GM19468 (cell line): Measurements from ENCODE around the gene AP4B1.

Experiments
- ATAC-seq: cut with Tn5 transposase; IDR thresholded peaks from one replicate; pipeline ENCODE4 v1.9.1; 2021; ENCODE audit warnings: mild to moderate bottlenecking, moderate library complexity, moderate number of reproducible peaks; ENCODE audit not compliant: unreplicated experiment; ENCODE audit errors: extremely low read depth

The AP4B1 gene

DNA sequence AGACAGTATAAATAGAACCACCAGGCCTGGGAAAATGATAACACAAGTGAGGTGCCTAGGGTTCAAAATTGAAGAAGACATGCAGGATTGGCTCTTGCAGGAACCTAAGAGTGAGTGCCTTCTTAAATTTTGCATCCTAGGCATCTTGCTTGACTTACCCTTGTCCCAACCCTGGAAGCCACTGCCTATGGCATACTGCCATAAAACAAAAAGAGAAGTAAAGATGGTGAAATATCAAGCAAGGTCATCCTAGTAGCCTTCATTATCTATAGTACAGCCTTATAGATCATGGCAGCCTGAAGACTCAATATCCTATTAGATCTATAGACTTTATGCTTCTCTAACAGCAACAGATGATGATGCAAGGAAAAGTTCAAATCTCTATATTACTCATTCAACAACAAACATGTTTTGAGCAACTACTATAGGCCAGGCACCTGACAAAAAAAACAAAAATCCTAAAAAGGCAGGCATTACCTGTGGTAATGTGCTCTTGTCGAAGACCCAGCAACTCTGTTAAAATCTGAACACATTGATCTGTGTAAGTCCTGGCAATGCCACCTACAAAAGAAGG is 6.3 kb downstream of the AP4B1 start:
- no peak for ATAC-seq

GRCh38 chr1:113895961-113896360 is 8.6 kb downstream of the AP4B1 start:
- ATAC-seq: no peak

DNA sequence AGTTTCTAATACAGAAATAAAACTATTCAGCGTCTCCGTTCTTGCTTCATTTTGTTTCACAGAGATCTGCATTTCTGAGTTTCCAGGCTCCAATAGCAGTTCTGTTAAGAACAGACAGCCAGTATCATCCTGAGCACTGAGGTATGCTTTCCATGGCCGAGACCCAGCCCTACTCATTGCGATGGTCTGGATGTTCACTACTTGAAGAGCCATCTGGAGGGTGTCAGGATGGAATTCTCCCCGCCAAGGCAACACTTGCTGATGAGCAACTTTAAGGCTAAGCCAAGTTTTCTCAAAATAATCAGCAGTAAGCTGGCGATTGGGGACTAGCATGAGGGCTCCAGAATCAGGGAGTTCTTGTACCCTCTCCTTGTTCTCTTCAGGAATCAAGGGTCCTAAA is 9.5 kb downstream of the AP4B1 start:
- no peak for ATAC-seq

GRCh38 chr1:113893267-113893666 is 11.3 kb downstream of the AP4B1 start:
- no peak for ATAC-seq

DNA sequence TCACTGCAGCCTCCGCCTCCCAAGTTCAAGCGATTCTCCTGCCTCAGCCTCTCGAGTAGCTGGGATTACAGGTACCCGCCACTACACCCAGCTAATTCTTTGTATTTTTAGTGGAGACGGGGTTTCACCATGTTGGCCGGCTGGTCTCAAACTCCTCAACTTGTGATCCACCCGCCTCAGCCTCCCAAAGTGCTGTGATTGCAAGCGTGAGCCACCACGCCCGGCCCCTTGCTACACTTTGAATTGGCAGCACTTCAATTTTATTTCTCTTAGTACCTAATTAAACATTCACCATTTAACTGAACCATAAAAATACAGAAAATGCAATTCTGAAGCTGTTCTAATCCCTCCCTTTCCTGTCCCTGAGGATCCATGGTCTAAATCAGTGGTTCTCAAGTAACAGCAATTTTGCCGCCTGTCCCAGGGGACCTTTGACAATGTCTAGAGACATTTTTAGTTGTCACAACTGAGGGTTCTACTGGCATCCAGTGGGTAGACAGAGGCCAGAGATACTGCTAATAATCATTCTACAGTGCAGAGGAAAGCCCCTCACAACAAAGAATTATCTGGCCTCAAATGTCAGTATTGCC is 12.9 kb downstream of the AP4B1 start:
- no peak for ATAC-seq

DNA sequence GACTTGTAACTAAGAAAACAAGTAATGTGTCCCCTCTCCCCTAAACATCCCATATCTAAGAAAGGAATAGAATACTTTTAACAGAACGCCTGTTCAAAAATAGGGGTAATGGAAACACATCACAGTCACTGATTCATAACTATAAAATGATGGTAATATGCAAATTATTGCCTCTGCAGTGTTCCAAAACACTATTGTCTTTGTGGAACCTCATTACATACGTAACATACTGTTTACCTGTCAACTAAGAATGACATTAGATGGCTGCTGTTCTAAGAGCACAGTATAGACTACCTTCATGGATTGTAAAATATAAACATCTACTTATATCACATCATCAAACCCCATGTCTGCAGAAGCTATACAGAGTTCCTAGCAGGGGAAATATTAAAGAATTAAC is 13.8 kb downstream of the AP4B1 start:
- no peak for ATAC-seq

- no peak for ATAC-seq
These were observed 17.0 kb downstream of the AP4B1 start, which contains the start of gene BCL2L15 for GRCh38 chr1:113887402-113888175. TSS of gene BCL2L15 (minus strand) at chr1:113887581. CDS start at chr1:113887375, 206 bp downstream.

DNA sequence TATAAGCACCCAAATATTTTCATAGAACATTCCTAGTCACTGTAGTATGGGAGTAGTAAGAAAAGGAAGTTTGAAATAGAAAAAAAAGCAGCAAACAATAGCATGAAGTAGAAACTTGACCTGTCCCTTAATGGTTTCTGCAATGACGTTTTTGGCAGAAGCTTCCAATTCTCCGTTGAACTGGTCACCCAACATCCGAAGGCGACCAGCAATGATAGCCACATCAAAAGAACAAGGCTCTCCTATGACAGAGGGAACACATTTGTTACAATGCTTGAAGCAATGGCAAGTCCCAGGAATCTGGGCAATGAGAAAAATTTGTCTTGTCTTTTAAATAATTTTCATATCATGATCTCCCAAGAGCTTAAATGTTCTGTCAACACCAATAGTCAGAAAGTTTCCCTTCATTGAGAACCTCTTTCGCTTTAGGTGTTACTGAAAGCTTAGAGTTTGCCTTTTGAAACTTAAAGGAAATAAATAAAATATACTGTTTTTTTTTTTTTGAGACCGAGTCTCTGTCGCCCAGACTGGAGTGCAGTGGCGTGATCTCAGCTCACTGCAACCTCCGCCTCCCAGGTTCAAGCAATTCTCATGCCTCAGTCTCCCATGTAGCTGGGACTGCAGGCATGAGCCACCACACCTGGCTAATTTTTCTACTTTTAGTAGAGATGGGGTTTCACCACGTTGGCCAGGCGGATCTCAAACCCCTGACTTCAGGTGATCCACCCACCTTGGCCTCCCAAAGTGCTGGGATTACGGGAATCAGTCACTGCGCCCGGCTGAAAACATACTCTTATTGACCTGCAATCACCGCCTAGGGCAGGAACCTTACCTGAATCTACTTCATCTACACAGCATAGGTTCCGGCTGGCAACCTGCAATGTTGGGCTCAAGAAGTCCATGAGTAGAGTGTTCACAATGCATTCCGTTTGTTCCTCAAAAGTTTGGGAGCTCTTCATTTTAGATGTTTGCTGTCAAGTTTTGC is 17.9 kb downstream of the AP4B1 start:
- ATAC-seq: no peak

DNA sequence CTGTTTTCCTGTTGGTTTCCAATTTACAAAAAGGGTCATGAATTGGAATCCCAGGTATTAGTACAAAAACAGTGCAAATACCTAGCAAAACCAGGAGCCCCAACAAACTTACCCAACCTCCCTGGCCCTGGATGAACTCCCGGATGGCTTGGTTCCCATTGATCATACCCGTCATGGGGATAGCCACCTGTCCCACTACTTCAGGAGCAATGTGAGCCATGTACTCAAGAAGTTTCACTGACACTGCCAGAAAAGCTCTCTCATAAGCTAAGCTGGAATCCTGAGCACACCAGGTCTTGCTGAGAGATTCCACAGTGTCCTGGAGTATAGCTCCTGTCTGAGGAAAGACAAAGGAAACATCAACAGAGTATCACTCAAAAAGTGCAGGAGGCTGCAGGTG is 22.9 kb downstream of the AP4B1 start:
- ATAC-seq: no peak

DNA sequence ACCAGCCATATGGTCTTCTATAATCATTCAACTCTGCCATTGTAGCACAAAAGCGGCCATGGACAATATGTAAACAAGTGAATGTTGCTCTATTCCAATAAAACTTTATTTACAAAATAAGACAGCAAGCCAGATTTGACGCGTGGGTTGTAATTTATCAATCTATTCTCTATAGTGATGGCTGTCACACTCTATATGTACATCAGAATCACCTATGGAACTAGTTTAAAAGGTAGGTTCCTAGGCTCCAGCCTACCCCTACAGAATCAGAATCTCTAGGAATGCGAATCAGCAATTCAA is 24.9 kb downstream of the AP4B1 start:
- no peak for ATAC-seq

- ATAC-seq: no peak
These were observed 28.4 kb downstream of the AP4B1 start for GRCh38 chr1:113876176-113876575.

DNA sequence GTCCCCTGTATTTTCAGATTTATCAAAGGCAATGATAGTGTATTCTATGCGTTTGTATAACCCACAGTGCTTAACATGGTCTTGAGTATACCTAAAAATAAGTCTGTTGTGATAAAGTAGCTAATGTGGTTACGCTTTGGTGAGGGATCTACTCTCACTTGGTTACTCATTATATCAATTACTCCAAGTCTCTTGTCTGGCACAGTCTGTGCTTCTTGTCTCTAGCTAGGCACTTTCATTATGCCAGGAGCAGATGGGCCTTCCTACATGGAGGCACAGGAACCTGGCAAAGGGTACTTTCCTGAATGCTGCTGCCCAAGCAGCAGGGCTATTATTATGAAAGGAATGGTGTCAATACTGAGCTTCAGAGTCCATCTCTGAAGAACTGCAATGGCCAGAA is 28.9 kb downstream of the AP4B1 start:
- peak; percentile 37 for ATAC-seq

DNA sequence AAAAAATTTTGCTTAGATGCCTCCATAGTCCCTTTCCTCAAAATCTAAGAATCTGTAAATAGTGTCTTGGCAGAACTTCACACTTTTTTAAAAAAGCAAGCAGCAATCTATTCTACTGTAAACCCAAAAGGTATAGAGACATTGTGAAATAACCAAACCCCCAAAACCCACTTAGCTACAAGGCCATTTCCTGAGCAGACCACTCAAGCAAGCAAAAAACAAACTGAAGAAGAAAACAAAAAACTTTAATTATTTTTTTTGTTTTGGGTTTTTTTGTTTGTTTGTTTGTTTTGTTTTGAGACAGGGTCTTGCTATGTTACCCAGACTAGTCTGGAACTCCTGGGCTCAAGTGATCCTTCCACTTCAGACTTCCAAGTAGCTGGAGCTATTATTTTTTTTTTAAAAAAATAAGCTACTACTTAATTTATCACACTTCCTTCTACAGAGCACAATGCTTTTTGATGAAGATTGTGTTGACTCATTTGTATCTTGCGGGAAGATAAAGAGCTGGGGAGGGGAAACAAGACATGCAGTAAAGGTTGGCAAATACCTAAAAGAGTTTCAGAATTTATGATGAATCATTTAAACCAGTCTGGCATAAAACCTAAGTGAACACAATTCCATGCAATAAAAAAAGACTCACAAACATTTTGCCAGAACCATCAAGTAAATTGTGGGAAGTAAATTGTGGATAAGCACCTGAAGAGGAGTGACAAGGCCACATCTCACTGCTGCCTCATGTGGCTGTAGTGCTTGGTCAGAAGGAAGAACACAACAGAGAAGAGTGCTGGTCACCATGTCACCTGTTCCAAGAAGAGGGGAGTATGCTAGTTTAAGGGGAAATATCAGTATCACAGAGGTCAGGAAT is 30.4 kb downstream of the AP4B1 start:
- ATAC-seq: no peak

DNA sequence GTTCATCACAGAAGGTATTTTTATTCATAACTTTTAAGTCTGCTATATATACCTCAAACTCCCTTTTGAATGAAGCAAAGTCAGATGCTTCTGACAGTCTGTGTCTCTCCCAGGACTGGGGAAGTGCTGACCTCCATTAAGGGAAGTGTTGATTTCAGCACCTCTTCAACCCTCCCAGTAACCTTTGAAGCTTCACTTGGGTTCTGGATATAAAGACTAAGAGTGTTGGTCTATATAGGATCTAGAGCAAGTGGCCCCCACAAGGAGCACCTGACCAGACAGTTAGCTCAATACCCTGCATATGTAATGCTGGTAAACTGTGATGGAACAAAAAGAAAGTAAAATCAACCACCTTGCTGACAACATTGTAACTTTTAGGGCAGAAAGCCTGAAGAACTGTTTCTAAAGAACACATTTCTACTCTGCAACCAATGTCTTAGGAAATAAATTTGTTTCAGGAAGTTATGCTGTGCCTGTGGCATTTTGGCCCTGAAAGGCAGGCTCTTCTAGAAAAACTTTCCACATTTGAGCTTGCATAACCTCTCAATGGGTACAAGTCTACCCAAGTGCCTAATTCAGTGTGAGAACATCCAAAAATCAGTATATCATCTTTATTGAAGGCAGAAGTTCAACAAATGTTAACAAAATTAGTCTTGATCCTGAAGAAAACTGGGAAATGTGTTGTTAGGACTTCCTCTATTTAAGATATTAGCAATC is 32.2 kb downstream of the AP4B1 start:
- no peak for ATAC-seq

GRCh38 chr1:113871597-113872113 is 32.9 kb downstream of the AP4B1 start, which contains the start of gene PTPN22:
TSS of gene PTPN22 (minus strand) at chr1:113871712.
- ATAC-seq: peak; percentile 92

GRCh38 chr1:113870778-113871177 is 33.8 kb downstream of the AP4B1 start:
- ATAC-seq: no peak

- no peak for ATAC-seq
These were observed 36.1 kb downstream of the AP4B1 start for GRCh38 chr1:113868387-113869083.

DNA sequence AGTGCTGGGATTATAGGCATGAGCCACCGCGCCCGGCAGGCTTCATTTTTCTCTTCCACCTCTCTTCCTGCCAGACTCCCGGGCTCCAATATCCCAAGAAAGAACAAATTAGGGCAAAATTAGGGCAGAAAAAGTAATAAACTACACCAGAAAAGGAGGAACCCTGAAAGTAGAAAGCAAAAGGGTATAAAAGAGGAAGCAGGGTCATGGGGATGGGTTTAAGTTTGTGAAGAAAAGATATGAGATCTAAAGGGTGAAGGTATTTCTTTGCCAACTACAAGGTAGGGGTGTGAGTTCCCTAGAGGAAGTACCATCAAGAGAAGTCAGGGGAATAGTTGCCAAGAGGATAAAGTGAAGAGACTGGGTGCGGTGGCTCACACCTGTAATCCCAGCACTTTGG is 43.0 kb downstream of the AP4B1 start:
- no peak for ATAC-seq
